Retinal pigment epithelial cell (primary cell): ENCODE measurements around the gene TPM1.
"Not testable (repeated sequence)": the region's sequence is repeated elsewhere in the genome, so short reads cannot be mapped to it uniquely, and the experiment has no call there.

Source experiments
- DNase-seq: peaks from one replicate; pipeline ENCODE4 v3.0.0-alpha.2; 2010; ENCODE audit warnings: low read depth
- H3K4me3 ChIP-seq: 2 replicates; pipeline ENCODE4 v1.5.1; 2011; ENCODE audit warnings: mild to moderate bottlenecking, low read length, control low read depth, moderate library complexity
- CTCF ChIP-seq: conservative IDR thresholded peaks from 2 replicates; pipeline ENCODE4 v1.5.1; 2011; ENCODE audit warnings: low read depth, low read length, control low read depth, inconsistent platforms

Gene TPM1

GRCh38 chr15:63094495-63094931 lies 52.0 kb downstream of the TPM1 start:
- DNase-seq, result no peak
- no peak for TF ChIP-seq CTCF
- no peak overlapping the region for H3K4me3 ChIP-seq

- TF ChIP-seq CTCF, result no peak
- no peak overlapping the region for H3K4me3 ChIP-seq
- DNase-seq, result no peak
These were observed 53.6 kb downstream of the TPM1 start for GRCh38 chr15:63096178-63096577.

- not testable (repeated sequence) for DNase-seq, H3K4me3 ChIP-seq
These were observed 56.4 kb downstream of the TPM1 start for GRCh38 chr15:63098901-63099300.

- not testable (repeated sequence) for H3K4me3 ChIP-seq
These were observed 57.0 kb downstream of the TPM1 start for GRCh38 chr15:63099581-63099980.

GRCh38 chr15:63103416-63103815 lies 60.9 kb downstream of the TPM1 start:
- no peak overlapping the region for H3K4me3 ChIP-seq
- TF ChIP-seq CTCF, result no peak
- no peak for DNase-seq

More at GRCh38 chr15:63099581-63099980, 57.0 kb downstream of the TPM1 start:
- not testable (repeated sequence) for DNase-seq

- DNase-seq, result no peak
- no peak overlapping the region for H3K4me3 ChIP-seq
These were observed 62.2 kb downstream of the TPM1 start for GRCh38 chr15:63104727-63105126.

GRCh38 chr15:63105354-63105753 lies 62.8 kb downstream of the TPM1 start:
- not testable (repeated sequence) for H3K4me3 ChIP-seq

More at GRCh38 chr15:63104727-63105126, 62.2 kb downstream of the TPM1 start:
- TF ChIP-seq CTCF, result no peak

GRCh38 chr15:63107895-63108546 lies 65.5 kb downstream of the TPM1 start:
- no peak for TF ChIP-seq CTCF
- peak; percentile 97 for DNase-seq

More at GRCh38 chr15:63105354-63105753, 62.8 kb downstream of the TPM1 start:
- not testable (repeated sequence) for DNase-seq

GRCh38 chr15:63109498-63109897 lies 67.0 kb downstream of the TPM1 start:
- no peak for TF ChIP-seq CTCF
- DNase-seq, result no peak
- no peak overlapping the region for H3K4me3 ChIP-seq

More at GRCh38 chr15:63107895-63108546, 65.5 kb downstream of the TPM1 start:
- H3K4me3 ChIP-seq, result no peak overlapping the region
